IMR-90 (cell line): ENCODE data around the gene SLC35B4. TPM values are rescaled to one million over a fixed set of nuclear protein-coding genes. Genes with fewer than 3 reads are reported as not detected.

Experiments
- ATAC-seq: fragments of 200-7000 bp; cut with Tn5 transposase; 2 replicates; pipeline ENCODE4 v1.9.1; 2020; ENCODE audit warnings: low read depth, mild to moderate bottlenecking, moderate library complexity
- BruUV-seq: library from RNA; stranded (reverse); fragments of 400-500 nt; replicated peaks from 2 replicates; lab custom pipeline; 2021; lab: Mats Ljungman, UMichigan
- CTCF ChIA-PET: fragments of 300-600 bp; formaldehyde crosslinking; extraction: SDS; loops from one replicate; lab custom pipeline; 2021; ENCODE audit warnings: antibody characterized with exemption; lab: Yijun Ruan, JAX
- POLR2A ChIA-PET: fragments of 300-600 bp; sonication (Branson Sonifier 250); formaldehyde crosslinking; loops from one replicate; lab custom pipeline; 2022; ENCODE audit warnings: antibody characterized with exemption; ENCODE audit not compliant: unreplicated experiment; lab: Charles Lee
- DNase-seq: peaks from one replicate; pipeline ENCODE4 v3.0.0; 2013
- H2AFZ ChIP-seq: replicated peaks from 2 replicates; pipeline ENCODE3; 2013; ENCODE audit warnings: low read length, mild to moderate bottlenecking; ENCODE audit not compliant: poor library complexity
- H2AK5ac ChIP-seq: 2 replicates; pipeline ENCODE4 v1.6.1; 2013; ENCODE audit warnings: low read depth, low read length, inconsistent platforms
- H2AK9ac ChIP-seq: replicated peaks from 2 replicates; pipeline ENCODE3; 2013; ENCODE audit warnings: mild to moderate bottlenecking, low read depth, low read length, moderate library complexity; ENCODE audit not compliant: poor library complexity
- H2BK120ac ChIP-seq: 2 replicates; pipeline ENCODE4 v1.6.1; 2013; ENCODE audit warnings: low read depth, low read length, inconsistent platforms
- H2BK15ac ChIP-seq: 3 replicates; pipeline ENCODE4 v1.6.1; 2013; ENCODE audit warnings: low read depth, low read length, inconsistent platforms
- H2BK20ac ChIP-seq: 2 replicates; pipeline ENCODE4 v1.6.1; 2013; ENCODE audit warnings: low read depth, mild to moderate bottlenecking, inconsistent platforms, low read length, moderate library complexity
- H2BK5ac ChIP-seq: 2 replicates; pipeline ENCODE4 v1.6.1; 2013; ENCODE audit warnings: mild to moderate bottlenecking, low read depth, low read length, inconsistent platforms; ENCODE audit not compliant: poor library complexity, severe bottlenecking
- H3K14ac ChIP-seq: replicated peaks from 2 replicates; pipeline ENCODE4 v1.6.1; 2013; ENCODE audit warnings: low read depth, low read length, inconsistent platforms
- H3K18ac ChIP-seq: 2 replicates; pipeline ENCODE4 v1.6.1; 2013; ENCODE audit warnings: low read depth, low read length, control low read depth
- H3K23ac ChIP-seq: 2 replicates; pipeline ENCODE4 v1.6.1; 2013; ENCODE audit warnings: low read depth, low read length, inconsistent platforms
- H3K27ac ChIP-seq: 2 replicates; pipeline ENCODE4 v1.5.1; 2013; ENCODE audit warnings: mild to moderate bottlenecking, control low read depth, low read length; ENCODE audit not compliant: insufficient read depth
- H3K27me3 ChIP-seq: 2 replicates; pipeline ENCODE4 v1.6.1; 2013; ENCODE audit warnings: low read length; ENCODE audit not compliant: control insufficient read depth, insufficient read depth
- H3K36me3 ChIP-seq: 2 replicates; pipeline ENCODE4 v1.6.1; 2013; ENCODE audit warnings: low read length, mixed read lengths; ENCODE audit not compliant: control insufficient read depth, insufficient read depth
- H3K4ac ChIP-seq: 2 replicates; pipeline ENCODE4 v1.6.1; 2013; ENCODE audit warnings: low read depth, low read length, inconsistent platforms
- H3K4me1 ChIP-seq: 2 replicates; pipeline ENCODE4 v1.6.1; 2013; ENCODE audit warnings: low read length, mixed read lengths; ENCODE audit not compliant: control insufficient read depth, insufficient read depth
- H3K4me2 ChIP-seq: 2 replicates; pipeline ENCODE4 v1.6.1; 2013; ENCODE audit warnings: low read depth, mild to moderate bottlenecking, control low read depth, low read length, moderate library complexity
- H3K4me3 ChIP-seq: 2 replicates; pipeline ENCODE4 v1.5.1; 2013; ENCODE audit warnings: low read depth, mild to moderate bottlenecking, control low read depth, low read length, moderate library complexity; ENCODE audit not compliant: insufficient read depth
- H3K56ac ChIP-seq: 2 replicates; pipeline ENCODE4 v1.6.1; 2013; ENCODE audit warnings: low read length, inconsistent platforms; ENCODE audit not compliant: insufficient read depth; ENCODE audit errors: extremely low read depth
- H3K79me1 ChIP-seq, 2 experiments: 2 replicates each; pipeline ENCODE4 v1.6.1; 2013; ENCODE audit warnings: low read length in 2 of 2, inconsistent platforms in 1 of 2, low read depth in 1 of 2
- H3K9ac ChIP-seq: 2 replicates; pipeline ENCODE4 v1.6.1; 2013; ENCODE audit warnings: low read depth, low read length, control low read depth
- H3K9me1 ChIP-seq: 2 replicates; pipeline ENCODE4 v1.6.1; 2013; ENCODE audit warnings: low read length, inconsistent platforms; ENCODE audit not compliant: insufficient read depth
- H3K9me3 ChIP-seq: 2 replicates; pipeline ENCODE4 v1.6.1; 2013; ENCODE audit warnings: low read length; ENCODE audit not compliant: control insufficient read depth, insufficient read depth
- H4K20me1 ChIP-seq: 2 replicates; pipeline ENCODE4 v1.6.1; 2013; ENCODE audit warnings: low read length, inconsistent platforms; ENCODE audit not compliant: insufficient read depth
- H4K5ac ChIP-seq: 2 replicates; pipeline ENCODE4 v1.6.1; 2013; ENCODE audit warnings: mild to moderate bottlenecking, low read depth, low read length, control low read depth
- H4K8ac ChIP-seq, 2 experiments: 2 replicates each; pipeline ENCODE4 v1.6.1; 2013; ENCODE audit warnings: low read depth in 2 of 2, low read length in 2 of 2, control low read depth in 1 of 2, inconsistent platforms in 1 of 2
- H4K91ac ChIP-seq: 2 replicates; pipeline ENCODE4 v1.6.1; 2013; ENCODE audit warnings: low read depth, low read length, inconsistent platforms; ENCODE audit not compliant: insufficient read depth
- CHD1 ChIP-seq: IDR thresholded peaks from 2 replicates; pipeline ENCODE4 v1.6.1; 2012; ENCODE audit warnings: low read depth, low read length, improper control_type of control experiment
- MAZ ChIP-seq: IDR thresholded peaks from 2 replicates; pipeline ENCODE4 v1.6.1; 2012; ENCODE audit warnings: low read depth, mild to moderate bottlenecking, low read length, improper control_type of control experiment, moderate library complexity, borderline replicate concordance
- RCOR1 ChIP-seq: IDR thresholded peaks from 2 replicates; pipeline ENCODE4 v1.6.1; 2012; ENCODE audit warnings: mild to moderate bottlenecking, low read length, improper control_type of control experiment; ENCODE audit not compliant: insufficient replicate concordance
- SMC3 ChIP-seq: fragments of 150-350 bp; IDR thresholded peaks from 2 replicates; pipeline ENCODE4 v1.6.1; 2016; ENCODE audit warnings: low read depth, mild to moderate bottlenecking, antibody characterized with exemption, low read length, moderate library complexity
- WGBS, 2 experiments: methylation state at CpG; one replicate each; pipeline versions ENCODE4 v1.1.5 to v1.1.7; 2013; ENCODE audit warnings: missing lambda C conversion rate in 2 of 2; ENCODE audit not compliant: insufficient read length in 1 of 2; ENCODE audit errors: extremely low coverage in 2 of 2; 5-methylcytosine and 5-hydroxymethylcytosine counted together
- dilution Hi-C: fragments of 300-500 bp; cut with HindIII; formaldehyde crosslinking; loops from one replicate; pipeline ENCODE4 v1.14.3; 2018; ENCODE audit warnings: low sequenced_read_pairs; ENCODE audit not compliant: unreplicated experiment
- in situ Hi-C: fragments of 300-500 bp; cut with MboI; formaldehyde crosslinking; loops from 3 replicates; pipeline ENCODE4 v1.14.3; 2019; ENCODE audit warnings: low sequenced_read_pairs, inconsistent platforms, mixed read lengths
- intact Hi-C: fragments of 100-400 bp; cut with micrococcal nuclease; formaldehyde crosslinking; loops from 2 replicates; pipeline ENCODE4 v1.10.0; 2022
- polyA plus RNA-seq, 3 experiments: library from polyadenylated mRNA; depleted of rRNA; stranded (reverse); fragments of >200 nt; gene quantifications; 2 replicates each; pipeline ENCODE4 v1.2.3, GENCODE V29; 2012; ENCODE audit warnings: low replicate concordance in 1 of 3
- total RNA-seq: library from RNA; depleted of rRNA; stranded (reverse); fragments of >200 nt; gene quantifications from 2 replicates; pipeline ENCODE4 v1.2.3, GENCODE V29; 2012
- TF ChIP-seq, protein P1 (sequence below): fragments of 150-350 bp; IDR thresholded peaks from 2 replicates; pipeline ENCODE4 v1.6.1; 2016; ENCODE audit warnings: low read depth, mild to moderate bottlenecking, low read length, moderate library complexity, borderline replicate concordance
- TF ChIP-seq, protein P2 (sequence below): conservative IDR thresholded peaks from 2 replicates; pipeline ENCODE4 v1.5.1; 2012; ENCODE audit warnings: mild to moderate bottlenecking, low read depth, low read length, improper control_type of control experiment

The SLC35B4 gene
- total and polyA plus RNA-seq, 2 of the 4 experiments (the other 2 are of a cell fraction): 10.0 to 15.6 TPM

DNA sequence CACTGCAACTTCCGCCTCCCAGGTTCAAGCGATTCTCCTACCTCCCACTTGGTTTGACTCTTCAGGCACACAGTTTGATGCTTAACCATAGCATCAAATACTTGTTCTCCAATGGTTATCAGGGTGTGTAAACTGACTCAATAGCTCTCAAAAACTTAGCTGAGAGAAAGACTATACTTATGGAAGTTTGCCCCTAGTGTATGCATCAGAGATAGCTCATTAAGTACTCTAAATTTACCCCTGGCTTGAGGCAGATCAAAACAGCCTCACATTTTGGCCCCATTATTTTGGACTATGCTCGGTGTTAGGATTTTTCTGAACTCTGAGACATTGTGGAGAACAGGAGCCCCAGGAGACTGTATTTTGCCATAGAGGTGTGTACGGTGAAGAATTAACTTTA lies 40.8 kb upstream of the SLC35B4 start:
- Histone ChIP-seq H3K56ac (no peak overlapping the region), H3K9me3 (no peaks in the 10 kb centered on the region; the same call in 1 of the 2 replicates), H3K4me3 (no peak overlapping the region), H2AK5ac (no peak overlapping the region), H3K14ac (no peak overlapping the region), H3K4me1 (no peaks in the 10 kb centered on the region), H4K8ac (no peak overlapping the region), H2BK15ac (no peak overlapping the region), H2BK120ac (no peak overlapping the region), H4K20me1 (no peaks in the 10 kb centered on the region), H4K91ac (no peak overlapping the region), H4K5ac (no peak overlapping the region), H3K9ac (no peak overlapping the region), H3K27ac (no peak overlapping the region), H3K9me1 (no peaks in the 10 kb centered on the region), H3K23ac (no peak overlapping the region), H3K79me1 (no peaks in the 10 kb centered on the region), H2AFZ (no peak overlapping the region), H3K4me2 (no peak overlapping the region), H3K4ac (no peak overlapping the region), H3K27me3 (peaks cover 7% of the 10 kb centered on the region; the same call in 1 of the 2 replicates), H2BK20ac (no peak overlapping the region), H2AK9ac (no peak overlapping the region), H2BK5ac (no peak overlapping the region), H3K18ac (no peak overlapping the region), H3K36me3 (no peaks in the 10 kb centered on the region)
- no peak for TF ChIP-seq RCOR1
- no peak for TF ChIP-seq MAZ
- TF ChIP-seq, protein P1, sequence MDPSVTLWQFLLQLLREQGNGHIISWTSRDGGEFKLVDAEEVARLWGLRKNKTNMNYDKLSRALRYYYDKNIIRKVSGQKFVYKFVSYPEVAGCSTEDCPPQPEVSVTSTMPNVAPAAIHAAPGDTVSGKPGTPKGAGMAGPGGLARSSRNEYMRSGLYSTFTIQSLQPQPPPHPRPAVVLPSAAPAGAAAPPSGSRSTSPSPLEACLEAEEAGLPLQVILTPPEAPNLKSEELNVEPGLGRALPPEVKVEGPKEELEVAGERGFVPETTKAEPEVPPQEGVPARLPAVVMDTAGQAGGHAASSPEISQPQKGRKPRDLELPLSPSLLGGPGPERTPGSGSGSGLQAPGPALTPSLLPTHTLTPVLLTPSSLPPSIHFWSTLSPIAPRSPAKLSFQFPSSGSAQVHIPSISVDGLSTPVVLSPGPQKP: no peak
- TF ChIP-seq, protein P2, sequence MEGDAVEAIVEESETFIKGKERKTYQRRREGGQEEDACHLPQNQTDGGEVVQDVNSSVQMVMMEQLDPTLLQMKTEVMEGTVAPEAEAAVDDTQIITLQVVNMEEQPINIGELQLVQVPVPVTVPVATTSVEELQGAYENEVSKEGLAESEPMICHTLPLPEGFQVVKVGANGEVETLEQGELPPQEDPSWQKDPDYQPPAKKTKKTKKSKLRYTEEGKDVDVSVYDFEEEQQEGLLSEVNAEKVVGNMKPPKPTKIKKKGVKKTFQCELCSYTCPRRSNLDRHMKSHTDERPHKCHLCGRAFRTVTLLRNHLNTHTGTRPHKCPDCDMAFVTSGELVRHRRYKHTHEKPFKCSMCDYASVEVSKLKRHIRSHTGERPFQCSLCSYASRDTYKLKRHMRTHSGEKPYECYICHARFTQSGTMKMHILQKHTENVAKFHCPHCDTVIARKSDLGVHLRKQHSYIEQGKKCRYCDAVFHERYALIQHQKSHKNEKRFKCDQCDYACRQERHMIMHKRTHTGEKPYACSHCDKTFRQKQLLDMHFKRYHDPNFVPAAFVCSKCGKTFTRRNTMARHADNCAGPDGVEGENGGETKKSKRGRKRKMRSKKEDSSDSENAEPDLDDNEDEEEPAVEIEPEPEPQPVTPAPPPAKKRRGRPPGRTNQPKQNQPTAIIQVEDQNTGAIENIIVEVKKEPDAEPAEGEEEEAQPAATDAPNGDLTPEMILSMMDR: 0 out of 2 replicates have a peak, but pooled peaks have one; percentile 12
- TF ChIP-seq SMC3: no peak
- TF ChIP-seq CHD1: no peak
- CTCF ChIA-PET: interaction anchor here (0.5 to 1.4 kb wide), 6 partner anchors 9 to 469 kb away, joined by 3 to 4 read pairs (median 3); partner anchors contain the start of gene SLC35B4
- WGBS, 2 experiments: no CpG with 5 or more reads among the region's 4 CpGs
- ATAC-seq (no peak), DNase-seq (no peak)
- no TSS peak for BruUV-seq
- dilution Hi-C loops (no loop called here), intact Hi-C loops (no loop called here), in situ Hi-C loops (no loop called here)
- POLR2A ChIA-PET: no interaction called here
